Measurements from ENCODE around the gene EFCC1.

GRCh38 chr3:129065016-129065719 lies 64.1 kb downstream of the EFCC1 start:
- TF ChIP-seq CREB1 (IDR thresholded peaks at IDR 0.05; ENCODE audit: low read depth), result no peak
- no peak for TF ChIP-seq TAF1 (IDR thresholded peaks at IDR 0.05; ENCODE audit: low read depth)
- TF ChIP-seq REST (IDR thresholded peaks at IDR 0.05; ENCODE audit: low read depth), result no peak
